ENCODE measurements around the gene FBXW11. TPM values are rescaled to one million over a fixed set of nuclear protein-coding genes. Genes with fewer than 3 reads are reported as not detected.

FBXW11 gene
- total and polyA plus RNA-seq, 2 of the 8 experiments (the other 6 are each of a cell fraction or from before 2014, with no cell fraction given) = 45.0 to 75.6 TPM

DNA sequence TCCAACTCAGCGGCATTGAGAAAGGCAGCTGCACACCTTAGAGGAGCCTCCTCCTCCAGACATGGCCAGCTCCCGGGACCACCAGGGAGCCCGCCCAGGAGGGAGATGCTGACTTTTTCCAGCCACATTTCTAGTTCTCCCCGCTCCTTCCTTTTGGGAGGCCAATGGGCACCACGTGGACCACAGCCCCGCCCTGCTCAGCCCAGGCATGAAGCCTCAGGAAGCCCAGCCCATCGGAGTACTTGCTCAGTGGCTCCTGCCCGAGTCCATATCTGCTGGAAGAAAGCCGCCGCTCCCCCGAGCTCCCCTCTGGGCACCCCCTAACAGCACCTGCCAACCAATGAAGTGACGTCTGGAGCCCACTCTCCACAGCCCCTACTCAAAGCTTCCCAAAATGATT, 168.4 kb downstream of the FBXW11 start (continued):
- TF ChIP-seq, protein P1, sequence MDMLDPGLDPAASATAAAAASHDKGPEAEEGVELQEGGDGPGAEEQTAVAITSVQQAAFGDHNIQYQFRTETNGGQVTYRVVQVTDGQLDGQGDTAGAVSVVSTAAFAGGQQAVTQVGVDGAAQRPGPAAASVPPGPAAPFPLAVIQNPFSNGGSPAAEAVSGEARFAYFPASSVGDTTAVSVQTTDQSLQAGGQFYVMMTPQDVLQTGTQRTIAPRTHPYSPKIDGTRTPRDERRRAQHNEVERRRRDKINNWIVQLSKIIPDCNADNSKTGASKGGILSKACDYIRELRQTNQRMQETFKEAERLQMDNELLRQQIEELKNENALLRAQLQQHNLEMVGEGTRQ (IDR thresholded peaks at IDR 0.05; ENCODE audit: low read length) = no peak
- TF ChIP-seq RBBP5 (IDR thresholded peaks at IDR 0.05; ENCODE audit: borderline replicate concordance, low read depth, low read length) (no peak), ASH2L (IDR thresholded peaks at IDR 0.05; ENCODE audit: low read length) (no peak), TBP (IDR thresholded peaks at IDR 0.05; ENCODE audit: low read depth, low read length) (no peak), EGR1 (IDR thresholded peaks at IDR 0.05; ENCODE audit: borderline replicate concordance, low read depth, low read length) (no peak)

Data from H1 (cell line).